ENCODE results near the gene TGM6. TPM values are rescaled to one million over a fixed set of nuclear protein-coding genes. Genes with fewer than 3 reads are reported as not detected.

Gene TGM6
- total and polyA plus RNA-seq, 8 donors: not detected

GRCh38 chr20:2338411-2339066 is 42.2 kb upstream of the TGM6 start:
- no peak for DNase-seq
- Histone ChIP-seq H3K36me3 (no peaks in the 10 kb centered on the region), H3K27me3 (peaks cover 0 to 19% (median 0%) of the 10 kb centered on the region in 3 donors), H3K4me3 (no peak overlapping the region), H3K4me1 (no peaks in the 10 kb centered on the region), H3K9me3 (no peaks in the 10 kb centered on the region), H3K27ac (no peak overlapping the region)
- intact Hi-C loops (cut with DNase I; ENCODE audit: low total_unique reads): no loop called here
- TF ChIP-seq POLR2AphosphoS5 (IDR thresholded peaks at IDR 0.05): no peak
- no peak for TF ChIP-seq EP300 (IDR thresholded peaks at IDR 0.05)
- TF ChIP-seq POLR2A (IDR thresholded peaks at IDR 0.05): no peak
- no peak for TF ChIP-seq CTCF (IDR thresholded peaks at IDR 0.05)
- WGBS, 5 donors: 61 to 76% (median 66%) methylated on average over 5 of the region's 5 CpGs

DNA sequence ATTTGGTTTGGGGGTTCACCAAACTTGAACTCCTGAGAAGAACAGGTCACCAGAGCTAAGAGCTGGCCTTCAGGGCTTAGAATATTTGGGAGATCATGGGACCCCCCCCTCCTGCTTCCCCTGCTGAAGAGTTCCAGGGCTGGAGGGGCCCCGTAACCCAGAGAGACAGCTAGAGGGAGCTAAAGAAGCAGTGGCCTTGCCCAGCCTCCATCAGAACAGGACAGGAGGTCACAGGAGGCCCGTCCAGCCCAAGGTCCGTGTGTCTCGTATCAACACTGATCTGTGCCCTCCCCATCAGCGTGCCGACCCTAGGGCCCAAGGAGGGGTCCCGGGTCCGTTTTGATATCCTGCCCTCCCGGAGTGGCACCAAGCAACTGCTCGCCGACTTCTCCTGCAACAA is 40.6 kb upstream of the TGM6 start:
- Histone ChIP-seq H3K27me3 (peaks cover 0 to 13% (median 0%) of the 10 kb centered on the region in 3 donors), H3K27ac (no peak overlapping the region), H3K4me1 (no peaks in the 10 kb centered on the region), H3K36me3 (no peaks in the 10 kb centered on the region), H3K4me3 (no peak overlapping the region), H3K9me3 (no peaks in the 10 kb centered on the region)
- no peak for TF ChIP-seq EP300 (IDR thresholded peaks at IDR 0.05)
- no peak for TF ChIP-seq POLR2AphosphoS5 (IDR thresholded peaks at IDR 0.05)
- TF ChIP-seq POLR2A (IDR thresholded peaks at IDR 0.05): no peak
- TF ChIP-seq CTCF (IDR thresholded peaks at IDR 0.05): no peak
- 84 to 93% (median 85%) methylated on average over 11 of the region's 11 CpGs for WGBS, 5 donors
- no peak for DNase-seq
- intact Hi-C loops (cut with DNase I; ENCODE audit: low total_unique reads): no loop called here

- H3K27me3 ChIP-seq: peaks cover 0 to 10% (median 0%) of the 10 kb centered on the region in 3 donors
- no peaks in the 10 kb centered on the region for H3K9me3 ChIP-seq
- no peak overlapping the region for H3K27ac ChIP-seq
- intact Hi-C loops (cut with DNase I; ENCODE audit: low total_unique reads): no loop called here
- no peak for DNase-seq
- H3K36me3 ChIP-seq: no peaks in the 10 kb centered on the region
- 76 to 92% (median 84%) methylated on average over 6 of the region's 6 CpGs for WGBS, 5 donors
- H3K4me1 ChIP-seq: no peaks in the 10 kb centered on the region
- TF ChIP-seq POLR2AphosphoS5 (IDR thresholded peaks at IDR 0.05) (no peak), EP300 (IDR thresholded peaks at IDR 0.05) (no peak)
- no peak overlapping the region for H3K4me3 ChIP-seq
Observed at GRCh38 chr20:2340823-2341222, 39.9 kb upstream of the TGM6 start.

DNA sequence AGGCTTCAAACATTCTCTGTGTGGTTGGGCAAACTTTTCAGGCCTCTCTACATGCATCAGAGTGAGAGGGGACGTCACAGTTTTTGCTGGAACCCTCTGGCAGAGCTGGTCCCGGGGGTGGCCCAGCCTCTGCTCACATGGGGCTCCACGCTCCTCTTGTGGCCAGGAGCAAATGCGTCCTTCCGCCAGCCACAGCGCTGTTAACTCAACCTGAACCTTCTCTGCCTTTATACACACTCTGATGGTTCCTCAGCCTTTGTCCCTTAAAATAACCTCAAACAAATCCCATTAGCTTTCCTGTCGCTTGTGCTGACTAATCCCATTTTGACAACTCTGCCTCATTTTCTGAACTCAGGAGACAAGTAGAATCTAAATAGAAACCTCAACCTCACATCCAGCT is 39.4 kb upstream of the TGM6 start:
- intact Hi-C loops (cut with DNase I; ENCODE audit: low total_unique reads): no loop called here
- Histone ChIP-seq H3K36me3 (no peaks in the 10 kb centered on the region), H3K4me3 (no peak overlapping the region), H3K9me3 (no peaks in the 10 kb centered on the region), H3K4me1 (no peaks in the 10 kb centered on the region), H3K27me3 (peaks cover 0 to 10% (median 0%) of the 10 kb centered on the region in 3 donors), H3K27ac (no peak overlapping the region)
- no peak for DNase-seq
- TF ChIP-seq CTCF (IDR thresholded peaks at IDR 0.05) (no peak), POLR2A (IDR thresholded peaks at IDR 0.05) (no peak), POLR2AphosphoS5 (IDR thresholded peaks at IDR 0.05) (no peak), EP300 (IDR thresholded peaks at IDR 0.05) (no peak)
- WGBS, 5 donors: 68 to 86% (median 71%) methylated on average over 6 to 7 of the region's 7 CpGs

- no peak overlapping the region for H3K4me3 ChIP-seq
- TF ChIP-seq CTCF (IDR thresholded peaks at IDR 0.05) (no peak), EP300 (IDR thresholded peaks at IDR 0.05) (no peak), POLR2A (IDR thresholded peaks at IDR 0.05) (no peak), POLR2AphosphoS5 (IDR thresholded peaks at IDR 0.05) (no peak)
- no peak for DNase-seq
- H3K27me3 ChIP-seq: peaks cover 0 to 10% (median 0%) of the 10 kb centered on the region in 3 donors
- H3K27ac ChIP-seq: no peak overlapping the region
- peaks cover 0 to 4% (median 2%) of the 10 kb centered on the region in 4 donors for H3K9me3 ChIP-seq
- H3K36me3 ChIP-seq: no peaks in the 10 kb centered on the region
- no peaks in the 10 kb centered on the region for H3K4me1 ChIP-seq
- intact Hi-C loops (cut with DNase I; ENCODE audit: low total_unique reads): no loop called here
- 54 to 62% (median 57%) methylated on average over 3 of the region's 3 CpGs for WGBS, 5 donors
Observed at GRCh38 chr20:2342243-2342642, 38.5 kb upstream of the TGM6 start.

All from stomach (tissue), 9 donors.